Diencephalon (tissue), 1 donor: Measurements from ENCODE around the gene SOAT2. TPM values are rescaled to one million over a fixed set of nuclear protein-coding genes. Genes with fewer than 3 reads are reported as not detected.

Experiments
- small RNA-seq: library from RNA; depleted of rRNA; stranded (forward); fragments of <200 nt; gene quantifications from one replicate; pipeline ENCODE3, GENCODE V24; 2014
- total RNA-seq: library from RNA; depleted of rRNA; stranded (reverse); fragments of >200 nt; gene quantifications from one replicate; pipeline ENCODE4 v1.2.3, GENCODE V29; 2014

Gene SOAT2, protein sequence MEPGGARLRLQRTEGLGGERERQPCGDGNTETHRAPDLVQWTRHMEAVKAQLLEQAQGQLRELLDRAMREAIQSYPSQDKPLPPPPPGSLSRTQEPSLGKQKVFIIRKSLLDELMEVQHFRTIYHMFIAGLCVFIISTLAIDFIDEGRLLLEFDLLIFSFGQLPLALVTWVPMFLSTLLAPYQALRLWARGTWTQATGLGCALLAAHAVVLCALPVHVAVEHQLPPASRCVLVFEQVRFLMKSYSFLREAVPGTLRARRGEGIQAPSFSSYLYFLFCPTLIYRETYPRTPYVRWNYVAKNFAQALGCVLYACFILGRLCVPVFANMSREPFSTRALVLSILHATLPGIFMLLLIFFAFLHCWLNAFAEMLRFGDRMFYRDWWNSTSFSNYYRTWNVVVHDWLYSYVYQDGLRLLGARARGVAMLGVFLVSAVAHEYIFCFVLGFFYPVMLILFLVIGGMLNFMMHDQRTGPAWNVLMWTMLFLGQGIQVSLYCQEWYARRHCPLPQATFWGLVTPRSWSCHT
- not detected for total RNA-seq

DNA sequence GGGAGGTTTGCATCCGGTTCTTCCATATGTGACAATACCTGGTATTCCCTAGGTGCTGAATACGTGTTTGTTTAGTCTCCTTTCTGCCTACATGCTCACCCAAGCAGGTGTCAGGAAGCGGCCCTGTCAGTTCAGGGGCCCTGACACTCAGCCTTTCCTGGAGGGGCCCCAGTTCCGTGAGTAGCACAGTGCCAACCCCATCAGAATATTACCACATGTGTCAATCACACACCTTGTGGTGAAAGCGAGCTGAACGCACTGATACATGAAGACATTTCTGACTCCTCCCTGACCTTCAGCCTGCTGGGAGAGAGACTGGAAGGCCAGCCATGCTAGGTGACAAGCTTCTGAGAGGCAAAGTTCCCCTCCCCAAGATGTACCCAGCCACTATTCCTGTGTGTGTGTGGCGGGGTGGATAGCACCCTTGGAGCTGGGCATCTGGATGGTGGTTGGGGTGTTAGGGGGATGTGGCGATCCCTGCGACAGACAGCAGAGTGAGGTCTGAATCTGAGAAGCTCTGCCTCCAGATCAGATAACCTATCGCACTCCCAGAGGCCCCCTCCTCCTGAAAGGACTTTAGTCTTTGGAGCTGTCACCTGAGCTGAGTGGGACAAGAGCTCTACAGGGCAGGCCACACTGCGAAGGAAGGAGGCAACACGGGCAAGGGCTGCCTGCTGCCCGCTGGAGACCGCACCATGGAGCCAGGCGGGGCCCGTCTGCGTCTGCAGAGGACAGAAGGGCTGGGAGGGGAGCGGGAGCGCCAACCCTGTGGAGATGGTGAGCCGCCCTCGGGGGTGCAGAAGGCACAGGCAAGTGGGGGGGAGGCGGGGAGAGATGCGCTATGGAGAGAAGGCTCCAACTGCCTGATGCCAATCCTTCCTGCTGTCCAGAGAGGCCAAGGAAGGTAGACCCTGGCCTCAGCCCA lies at the start of gene SOAT2:
Gene SOAT2 (plus strand): TSS at position 604 of the 925 bp plus-strand sequence. CDS start 92 bp downstream, at position 696.

DNA sequence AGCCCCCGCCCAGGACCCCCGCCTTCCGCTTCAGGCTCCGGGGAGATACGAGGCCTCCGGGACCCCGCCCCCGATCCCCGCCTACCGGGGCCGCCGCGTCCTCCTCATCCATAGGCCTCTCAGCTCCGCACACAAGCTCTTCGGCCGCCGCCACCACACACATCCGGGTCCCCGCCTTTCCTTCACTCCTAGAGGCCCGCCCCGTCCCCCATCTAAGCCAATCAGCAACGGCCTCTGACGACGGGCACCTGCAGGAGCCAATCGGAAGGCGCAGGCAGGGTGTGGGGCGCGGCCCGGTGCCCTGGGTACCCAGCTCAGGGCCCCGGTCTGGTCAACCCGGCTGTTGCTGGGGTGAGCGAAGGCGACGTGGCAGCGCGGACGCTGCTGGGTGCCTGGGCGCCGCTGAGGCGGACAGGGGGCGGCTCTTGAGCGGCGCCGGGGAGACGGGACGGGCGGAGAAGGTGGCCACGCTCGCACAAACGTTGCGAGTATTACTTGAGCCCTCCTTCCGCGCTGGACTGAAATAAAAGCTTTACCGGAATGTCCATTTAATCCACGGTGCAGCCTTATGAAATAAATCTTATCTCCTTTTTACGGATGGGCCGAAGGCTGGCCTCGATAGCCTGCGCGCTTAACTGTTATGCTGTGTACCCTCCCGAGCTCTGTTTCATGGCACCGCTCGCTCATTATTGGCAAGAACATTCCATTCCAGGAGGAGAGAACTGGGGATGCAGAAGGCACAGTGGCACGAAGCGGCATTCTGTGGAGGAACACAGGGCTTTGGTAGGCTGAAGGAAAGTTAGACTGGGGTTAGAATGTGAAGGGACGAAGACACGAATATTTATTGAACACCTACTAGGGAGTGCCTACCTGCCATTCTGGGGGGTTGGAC lies 23.8 kb upstream of the SOAT2 start, which contains the start of gene SPRYD3:
Gene SPRYD3 (minus strand): TSS at position 165 of the 892 bp plus-strand sequence. CDS start 57 bp downstream, at position 108.

DNA sequence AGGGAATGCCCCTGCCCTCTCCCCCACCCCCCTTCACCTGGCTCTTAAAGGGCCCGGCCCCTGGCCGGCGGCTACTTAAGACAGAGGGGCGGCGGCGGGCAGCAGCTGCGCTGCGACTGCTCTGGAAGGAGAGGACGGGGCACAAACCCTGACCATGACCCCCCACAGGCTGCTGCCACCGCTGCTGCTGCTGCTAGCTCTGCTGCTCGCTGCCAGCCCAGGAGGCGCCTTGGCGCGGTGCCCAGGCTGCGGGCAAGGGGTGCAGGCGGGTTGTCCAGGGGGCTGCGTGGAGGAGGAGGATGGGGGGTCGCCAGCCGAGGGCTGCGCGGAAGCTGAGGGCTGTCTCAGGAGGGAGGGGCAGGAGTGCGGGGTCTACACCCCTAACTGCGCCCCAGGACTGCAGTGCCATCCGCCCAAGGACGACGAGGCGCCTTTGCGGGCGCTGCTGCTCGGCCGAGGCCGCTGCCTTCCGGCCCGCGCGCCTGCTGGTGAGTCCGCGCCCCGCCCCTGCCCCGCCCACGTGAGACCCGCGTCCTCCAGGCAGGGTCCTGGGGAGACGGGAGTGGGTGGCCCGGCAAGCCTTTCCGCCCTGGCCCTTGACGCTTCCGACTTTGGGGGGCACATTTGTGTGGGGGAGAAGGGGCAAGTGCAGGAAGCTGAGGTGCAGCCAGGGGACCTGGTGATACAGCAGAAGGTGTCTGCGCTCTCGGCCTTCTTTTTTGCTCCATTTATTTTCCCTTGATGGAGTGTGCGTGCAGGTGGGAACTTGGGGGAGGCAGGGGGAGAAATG lies 5.5 kb upstream of the SOAT2 start, which contains the start of gene IGFBP6:
Gene IGFBP6 (plus strand): TSS at position 104 of the 790 bp plus-strand sequence. CDS start 51 bp downstream, at position 155.

Small RNA genes lying within 50 kb of the gene (small RNA-seq; reads per million reads assigned to genes)
- not detected for gene HIGD1AP1
- not detected for gene MIR6757
- gene RNU6-333P: not detected

Other genes starting within 250 kb of the SOAT2 start
- 0.92 TPM for gene KRT8, start 198.4 kb upstream of the SOAT2 start, total RNA-seq
- 19.4 TPM for gene KRT18, start 154.4 kb upstream of the SOAT2 start, total RNA-seq
- 601 TPM for gene EIF4B, start 97.0 kb upstream of the SOAT2 start, total RNA-seq
- gene TNS2, start 53.4 kb upstream of the SOAT2 start, total RNA-seq: 16.1 TPM
- gene SPRYD3, start 24.1 kb upstream of the SOAT2 start, total RNA-seq: 39.2 TPM
- 12.7 TPM for gene IGFBP6, start 5.8 kb upstream of the SOAT2 start, total RNA-seq
- gene ZNF740, start 77.2 kb downstream of the SOAT2 start, total RNA-seq: 17.8 TPM
- gene CSAD, start 77.4 kb downstream of the SOAT2 start, total RNA-seq: 16.6 TPM
- 0.46 TPM for gene ITGB7, start 103.8 kb downstream of the SOAT2 start, total RNA-seq
- gene RARG, start 128.7 kb downstream of the SOAT2 start, total RNA-seq: 2.1 TPM
- 2.5 TPM for gene ESPL1, start 164.8 kb downstream of the SOAT2 start, total RNA-seq
- gene PFDN5, start 192.1 kb downstream of the SOAT2 start, total RNA-seq: 522 TPM
- 41.5 TPM for gene MYG1, start 196.2 kb downstream of the SOAT2 start, total RNA-seq
- gene AAAS, start 218.1 kb downstream of the SOAT2 start, total RNA-seq: 29.5 TPM
- not detected for gene SP7, start 232.9 kb downstream of the SOAT2 start, total RNA-seq